Panc1 (cell line): ENCODE results near the gene COPZ2. TPM values are rescaled to one million over a fixed set of nuclear protein-coding genes. Genes with fewer than 3 reads are reported as not detected.

Experiments used
- ATAC-seq: fragments of 200-7000 bp; cut with Tn5 transposase; 2 replicates; pipeline ENCODE4 v1.9.1; 2020; ENCODE audit warnings: mild to moderate bottlenecking, moderate library complexity
- BruUV-seq: library from RNA; stranded (reverse); fragments of 400-500 nt; replicated peaks from 2 replicates; lab custom pipeline; 2021; lab: Mats Ljungman, UMichigan
- CTCF ChIA-PET: fragments of 300-600 bp; sonication (Branson Sonifier 250); formaldehyde crosslinking; loops from one replicate; lab custom pipeline; 2022; ENCODE audit warnings: antibody characterized with exemption; lab: Charles Lee
- POLR2A ChIA-PET: fragments of 300-600 bp; sonication (Branson Sonifier 250); formaldehyde crosslinking; loops from one replicate; lab custom pipeline; 2022; ENCODE audit warnings: antibody characterized with exemption; lab: Charles Lee
- DNase-seq: peaks from one replicate; pipeline ENCODE4 v3.0.0-alpha.2; 2010; ENCODE audit warnings: low read depth, low spot score
- H3K27ac ChIP-seq: 2 replicates; pipeline ENCODE4 v1.5.1; 2011; ENCODE audit warnings: mild to moderate bottlenecking, low read length, inconsistent platforms
- H3K27me3 ChIP-seq: fragments of 200-500 bp; sonication (Bioruptor generic); 2 replicates; pipeline ENCODE4 v1.6.0; 2014; ENCODE audit warnings: low read length, inconsistent platforms; ENCODE audit not compliant: control insufficient read depth, insufficient read depth
- H3K36me3 ChIP-seq: fragments of 200-500 bp; sonication (Bioruptor generic); 2 replicates; pipeline ENCODE4 v1.5.1; 2014; ENCODE audit warnings: inconsistent platforms, mild to moderate bottlenecking, low read length, moderate library complexity; ENCODE audit not compliant: control insufficient read depth, insufficient read depth
- H3K4me1 ChIP-seq: 2 replicates; pipeline ENCODE4 v1.5.1; 2011; ENCODE audit warnings: inconsistent platforms, mild to moderate bottlenecking, low read length, moderate library complexity; ENCODE audit not compliant: control insufficient read depth, insufficient read depth
- H3K4me3 ChIP-seq, 2 experiments: 2 replicates each; pipeline ENCODE4 v1.5.1; 2011 to 2012; ENCODE audit warnings: low read depth in 2 of 2, low read length in 2 of 2, mild to moderate bottlenecking in 2 of 2, inconsistent platforms in 1 of 2, moderate library complexity in 1 of 2
- H3K9me3 ChIP-seq: fragments of 200-500 bp; sonication (Bioruptor generic); 2 replicates; pipeline ENCODE4 v1.5.1; 2014; ENCODE audit warnings: low read depth, mild to moderate bottlenecking, inconsistent platforms, low read length, moderate library complexity; ENCODE audit not compliant: control insufficient read depth, insufficient read depth
- POLR2AphosphoS5 ChIP-seq: IDR thresholded peaks from 2 replicates; pipeline ENCODE4 v1.6.1; 2012; ENCODE audit warnings: mild to moderate bottlenecking, low read depth, low read length, moderate library complexity
- SIN3A ChIP-seq: IDR thresholded peaks from 2 replicates; pipeline ENCODE4 v1.6.1; 2012; ENCODE audit warnings: low read depth, mild to moderate bottlenecking, low read length, moderate library complexity, borderline replicate concordance; ENCODE audit not compliant: insufficient read depth
- TCF7L2 ChIP-seq: IDR thresholded peaks from 2 replicates; pipeline ENCODE4 v1.6.1; 2011; ENCODE audit warnings: mild to moderate bottlenecking, low read depth, low read length, inconsistent platforms
- in situ Hi-C: cut with HindIII; loops from 2 replicates; pipeline ENCODE4 v1.10.0; 2016; ENCODE audit warnings: low sequenced_read_pairs, low pct_unique_long_range_greater_than_20kb
- intact Hi-C: fragments of 100-400 bp; cut with micrococcal nuclease; formaldehyde crosslinking; loops from one replicate; pipeline ENCODE4 v1.10.0; 2022; ENCODE audit not compliant: unreplicated experiment
- total RNA-seq: library from RNA; stranded (reverse); gene quantifications from one replicate; pipeline ENCODE4 v1.2.1, GENCODE V29; 2021; ENCODE audit not compliant: unreplicated experiment
- TF ChIP-seq, protein P1 (sequence below): fragments of 450-650 bp; IDR thresholded peaks from 2 replicates; pipeline ENCODE4 v1.5.1; 2017; ENCODE audit warnings: mild to moderate bottlenecking
- TF ChIP-seq, protein P2 (sequence below), 2 experiments: IDR thresholded peaks; 2 replicates each; pipeline ENCODE4 v1.6.1; 2011 to 2012; ENCODE audit warnings: low read depth in 2 of 2, control low read depth in 1 of 2, low read length in 1 of 2, mild to moderate bottlenecking in 1 of 2, moderate library complexity in 1 of 2; ENCODE audit not compliant: insufficient read depth in 1 of 2

Gene COPZ2
- total RNA-seq, 1 experiment from 2014 or later, result 5.4 TPM

DNA sequence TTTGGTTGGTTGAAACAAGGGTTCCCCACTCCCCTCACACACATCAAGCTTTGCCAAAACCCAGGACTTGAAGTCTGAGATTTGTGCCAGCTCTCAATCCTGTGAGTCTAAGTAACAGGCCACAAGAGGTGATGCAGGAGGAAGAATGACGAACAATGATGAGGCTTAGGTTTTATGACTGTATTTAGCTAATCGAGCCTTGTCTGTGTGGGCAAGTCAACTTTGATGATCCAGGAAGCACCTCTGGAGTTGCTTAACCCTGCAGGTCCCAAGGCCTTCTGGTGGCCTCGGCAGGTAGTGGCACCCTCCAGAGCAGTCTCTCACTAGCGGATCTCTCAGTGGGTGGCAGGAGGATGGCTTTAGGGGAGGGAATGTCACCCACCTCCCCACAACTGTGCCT is 38.0 kb downstream of the COPZ2 start:
- Histone ChIP-seq H3K36me3 (no peaks in the 10 kb centered on the region), H3K27me3 (no peaks in the 10 kb centered on the region), H3K9me3 (no peaks in the 10 kb centered on the region), H3K27ac (no peak overlapping the region), H3K4me3 (no peak overlapping the region), H3K4me1 (peaks cover 26% of the 10 kb centered on the region)
- TF ChIP-seq SIN3A, result no peak
- no peak for TF ChIP-seq POLR2AphosphoS5
- TF ChIP-seq, protein P1, sequence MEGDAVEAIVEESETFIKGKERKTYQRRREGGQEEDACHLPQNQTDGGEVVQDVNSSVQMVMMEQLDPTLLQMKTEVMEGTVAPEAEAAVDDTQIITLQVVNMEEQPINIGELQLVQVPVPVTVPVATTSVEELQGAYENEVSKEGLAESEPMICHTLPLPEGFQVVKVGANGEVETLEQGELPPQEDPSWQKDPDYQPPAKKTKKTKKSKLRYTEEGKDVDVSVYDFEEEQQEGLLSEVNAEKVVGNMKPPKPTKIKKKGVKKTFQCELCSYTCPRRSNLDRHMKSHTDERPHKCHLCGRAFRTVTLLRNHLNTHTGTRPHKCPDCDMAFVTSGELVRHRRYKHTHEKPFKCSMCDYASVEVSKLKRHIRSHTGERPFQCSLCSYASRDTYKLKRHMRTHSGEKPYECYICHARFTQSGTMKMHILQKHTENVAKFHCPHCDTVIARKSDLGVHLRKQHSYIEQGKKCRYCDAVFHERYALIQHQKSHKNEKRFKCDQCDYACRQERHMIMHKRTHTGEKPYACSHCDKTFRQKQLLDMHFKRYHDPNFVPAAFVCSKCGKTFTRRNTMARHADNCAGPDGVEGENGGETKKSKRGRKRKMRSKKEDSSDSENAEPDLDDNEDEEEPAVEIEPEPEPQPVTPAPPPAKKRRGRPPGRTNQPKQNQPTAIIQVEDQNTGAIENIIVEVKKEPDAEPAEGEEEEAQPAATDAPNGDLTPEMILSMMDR, result no peak
- TF ChIP-seq, protein P2, sequence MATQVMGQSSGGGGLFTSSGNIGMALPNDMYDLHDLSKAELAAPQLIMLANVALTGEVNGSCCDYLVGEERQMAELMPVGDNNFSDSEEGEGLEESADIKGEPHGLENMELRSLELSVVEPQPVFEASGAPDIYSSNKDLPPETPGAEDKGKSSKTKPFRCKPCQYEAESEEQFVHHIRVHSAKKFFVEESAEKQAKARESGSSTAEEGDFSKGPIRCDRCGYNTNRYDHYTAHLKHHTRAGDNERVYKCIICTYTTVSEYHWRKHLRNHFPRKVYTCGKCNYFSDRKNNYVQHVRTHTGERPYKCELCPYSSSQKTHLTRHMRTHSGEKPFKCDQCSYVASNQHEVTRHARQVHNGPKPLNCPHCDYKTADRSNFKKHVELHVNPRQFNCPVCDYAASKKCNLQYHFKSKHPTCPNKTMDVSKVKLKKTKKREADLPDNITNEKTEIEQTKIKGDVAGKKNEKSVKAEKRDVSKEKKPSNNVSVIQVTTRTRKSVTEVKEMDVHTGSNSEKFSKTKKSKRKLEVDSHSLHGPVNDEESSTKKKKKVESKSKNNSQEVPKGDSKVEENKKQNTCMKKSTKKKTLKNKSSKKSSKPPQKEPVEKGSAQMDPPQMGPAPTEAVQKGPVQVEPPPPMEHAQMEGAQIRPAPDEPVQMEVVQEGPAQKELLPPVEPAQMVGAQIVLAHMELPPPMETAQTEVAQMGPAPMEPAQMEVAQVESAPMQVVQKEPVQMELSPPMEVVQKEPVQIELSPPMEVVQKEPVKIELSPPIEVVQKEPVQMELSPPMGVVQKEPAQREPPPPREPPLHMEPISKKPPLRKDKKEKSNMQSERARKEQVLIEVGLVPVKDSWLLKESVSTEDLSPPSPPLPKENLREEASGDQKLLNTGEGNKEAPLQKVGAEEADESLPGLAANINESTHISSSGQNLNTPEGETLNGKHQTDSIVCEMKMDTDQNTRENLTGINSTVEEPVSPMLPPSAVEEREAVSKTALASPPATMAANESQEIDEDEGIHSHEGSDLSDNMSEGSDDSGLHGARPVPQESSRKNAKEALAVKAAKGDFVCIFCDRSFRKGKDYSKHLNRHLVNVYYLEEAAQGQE (IDR thresholded peaks at IDR 0.05; ENCODE audit: insufficient read depth in 1 of 2, low read depth in 2 of 2, low read length in 1 of 2), result no peak
- TF ChIP-seq TCF7L2, result no peak
- intact Hi-C loops (no loop called here), in situ Hi-C loops (no loop called here)
- ChIA-PET POLR2A (no interaction called here), CTCF (no interaction called here)
- ATAC-seq (peak; percentile 58; the same call in 1 of the 2 replicates), DNase-seq (no peak)
- BruUV-seq, result no TSS peak

DNA sequence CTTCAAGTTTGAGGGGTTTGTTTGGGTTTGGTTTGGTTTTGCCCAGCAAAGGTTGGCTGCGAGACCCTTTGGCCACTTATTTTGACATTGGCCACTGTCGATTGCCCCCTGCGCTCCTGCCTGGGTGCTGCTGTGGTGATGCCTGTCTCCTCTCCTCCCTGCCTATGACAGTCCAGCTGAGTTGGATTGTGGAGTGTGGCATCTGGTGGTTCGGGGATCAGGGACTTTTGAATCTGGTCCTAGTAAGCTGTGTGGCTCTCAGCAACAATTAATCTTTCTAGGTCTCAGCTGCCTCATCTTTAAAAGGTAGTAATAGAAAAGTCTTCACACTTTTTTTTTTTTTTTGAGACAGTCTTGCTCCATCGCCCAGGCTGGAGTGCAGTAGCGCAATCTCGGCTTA is 39.6 kb downstream of the COPZ2 start:
- peaks cover 16% of the 10 kb centered on the region for H3K4me1 ChIP-seq
- no peak overlapping the region for H3K27ac ChIP-seq
- ATAC-seq (no peak), DNase-seq (no peak)
- in situ Hi-C loops, result no loop called here
- ChIA-PET CTCF (interaction anchor here (0.7 kb wide), 1 partner anchor 27 kb away, joined by 9 read pairs; no protein-coding TSS in a partner anchor), POLR2A (no interaction called here)
- BruUV-seq, result no TSS peak
- H3K27me3 ChIP-seq, result no peaks in the 10 kb centered on the region
- H3K9me3 ChIP-seq, result no peaks in the 10 kb centered on the region
- intact Hi-C loops, result no loop called here
- no peak for TF ChIP-seq POLR2AphosphoS5
- no peak for TF ChIP-seq SIN3A
- TF ChIP-seq, protein P1, result no peak
- TF ChIP-seq, protein P2 (IDR thresholded peaks at IDR 0.05; ENCODE audit: insufficient read depth in 1 of 2, low read depth in 2 of 2, low read length in 1 of 2), result no peak
- TF ChIP-seq TCF7L2, result no peak
- H3K36me3 ChIP-seq, result no peaks in the 10 kb centered on the region
- H3K4me3 ChIP-seq, result no peak overlapping the region
